IPS DF 6.9 (cell line): ENCODE measurements around the gene ARHGAP42.

Source experiments
- DNase-seq: peaks from one replicate; pipeline ENCODE4 v3.0.0-alpha.2; 2013; ENCODE audit warnings: low read depth, low spot score
- H3K27ac ChIP-seq: one replicate; pipeline ENCODE4 v1.5.1; 2013; ENCODE audit warnings: low read length, control low read depth
- H3K27me3 ChIP-seq: 2 replicates; pipeline ENCODE4 v1.6.1; 2013; ENCODE audit warnings: mild to moderate bottlenecking, low read length; ENCODE audit not compliant: control insufficient read depth, insufficient read depth
- H3K36me3 ChIP-seq: 2 replicates; pipeline ENCODE4 v1.6.1; 2013; ENCODE audit warnings: low read length; ENCODE audit not compliant: control insufficient read depth, insufficient read depth
- H3K4me1 ChIP-seq: 2 replicates; pipeline ENCODE4 v1.6.1; 2013; ENCODE audit warnings: low read length; ENCODE audit not compliant: control insufficient read depth, insufficient read depth
- H3K4me3 ChIP-seq: 2 replicates; pipeline ENCODE4 v1.5.1; 2013; ENCODE audit warnings: mild to moderate bottlenecking, low read length
- H3K9me3 ChIP-seq: 2 replicates; pipeline ENCODE4 v1.6.1; 2013; ENCODE audit warnings: low read length, inconsistent platforms; ENCODE audit not compliant: control insufficient read depth, insufficient read depth
- WGBS: extraction: QIAGEN DNeasy Blood & Tissue Kit; methylation state at CpG from one replicate; pipeline ENCODE4 v1.1.7; 2013; ENCODE audit warnings: mixed read lengths, missing lambda C conversion rate; ENCODE audit not compliant: insufficient read length, insufficient coverage; 5-methylcytosine and 5-hydroxymethylcytosine counted together

Gene ARHGAP42

GRCh38 chr11:100972046-100972445 lies 285.0 kb downstream of the ARHGAP42 start:
- no peaks in the 10 kb centered on the region; the same call in 1 of the 2 replicates for H3K36me3 ChIP-seq
- peaks cover 10% of the 10 kb centered on the region; the same call in 1 of the 2 replicates for H3K27me3 ChIP-seq
- H3K4me3 ChIP-seq = no peak overlapping the region
- no peaks in the 10 kb centered on the region for H3K4me1 ChIP-seq
- no peak for DNase-seq
- H3K9me3 ChIP-seq = no peaks in the 10 kb centered on the region
- no CpG with 5 or more reads among the region's 6 CpGs for WGBS
- no peak overlapping the region for H3K27ac ChIP-seq

GRCh38 chr11:100978442-100978841 lies 291.4 kb downstream of the ARHGAP42 start:
- no CpG with 5 or more reads among the region's 2 CpGs for WGBS
- Histone ChIP-seq H3K4me1 (no peaks in the 10 kb centered on the region), H3K4me3 (no peak overlapping the region), H3K27me3 (peaks cover 13% of the 10 kb centered on the region), H3K27ac (no peak overlapping the region), H3K36me3 (no peaks in the 10 kb centered on the region; the same call in 1 of the 2 replicates), H3K9me3 (no peaks in the 10 kb centered on the region)
- DNase-seq = peak; percentile 27

GRCh38 chr11:100978939-100979338 lies 291.9 kb downstream of the ARHGAP42 start:
- Histone ChIP-seq H3K27ac (no peak overlapping the region), H3K36me3 (no peaks in the 10 kb centered on the region; the same call in 1 of the 2 replicates), H3K4me3 (no peak overlapping the region), H3K27me3 (peaks cover 13% of the 10 kb centered on the region), H3K4me1 (no peaks in the 10 kb centered on the region), H3K9me3 (no peaks in the 10 kb centered on the region)
- no peak for DNase-seq
- no CpG with 5 or more reads among the region's 2 CpGs for WGBS

- Histone ChIP-seq H3K36me3 (no peaks in the 10 kb centered on the region; the same call in 1 of the 2 replicates), H3K27ac (no peak overlapping the region), H3K4me1 (no peaks in the 10 kb centered on the region), H3K9me3 (no peaks in the 10 kb centered on the region), H3K4me3 (no peak overlapping the region), H3K27me3 (peaks cover 13% of the 10 kb centered on the region)
- WGBS = no CpG with 5 or more reads among the region's 3 CpGs
- DNase-seq = no peak
Observed at GRCh38 chr11:100980156-100980555, 293.1 kb downstream of the ARHGAP42 start.

GRCh38 chr11:100981196-100981824 lies 294.2 kb downstream of the ARHGAP42 start:
- no peak for DNase-seq
- Histone ChIP-seq H3K4me3 (no peak overlapping the region), H3K27me3 (peaks cover 9% of the 10 kb centered on the region), H3K27ac (no peak overlapping the region), H3K36me3 (no peaks in the 10 kb centered on the region; the same call in 1 of the 2 replicates), H3K4me1 (no peaks in the 10 kb centered on the region), H3K9me3 (no peaks in the 10 kb centered on the region)
- no CpG with 5 or more reads among the region's 1 CpG for WGBS

GRCh38 chr11:100984668-100985067 lies 297.6 kb downstream of the ARHGAP42 start:
- DNase-seq = no peak
- Histone ChIP-seq H3K27me3 (no peaks in the 10 kb centered on the region), H3K4me1 (no peaks in the 10 kb centered on the region), H3K9me3 (no peaks in the 10 kb centered on the region), H3K36me3 (no peaks in the 10 kb centered on the region), H3K4me3 (no peak overlapping the region), H3K27ac (no peak overlapping the region)
- no CpG with 5 or more reads among the region's 3 CpGs for WGBS

- WGBS = no CpG with 5 or more reads among the region's 1 CpG
- Histone ChIP-seq H3K27me3 (no peaks in the 10 kb centered on the region), H3K9me3 (no peaks in the 10 kb centered on the region), H3K36me3 (no peaks in the 10 kb centered on the region), H3K4me3 (no peak overlapping the region), H3K27ac (no peak overlapping the region), H3K4me1 (no peaks in the 10 kb centered on the region)
- DNase-seq = no peak
Observed at GRCh38 chr11:100990931-100991330, 303.8 kb downstream of the ARHGAP42 start.

- WGBS = no CpG with 5 or more reads among the region's 2 CpGs
- DNase-seq = no peak
- no peak overlapping the region for H3K27ac ChIP-seq
- no peaks in the 10 kb centered on the region for H3K27me3 ChIP-seq
- no peaks in the 10 kb centered on the region for H3K9me3 ChIP-seq
- no peak overlapping the region for H3K4me3 ChIP-seq
- no peaks in the 10 kb centered on the region for H3K36me3 ChIP-seq
- H3K4me1 ChIP-seq = no peaks in the 10 kb centered on the region
Observed at GRCh38 chr11:100991541-100991940, 304.5 kb downstream of the ARHGAP42 start.

GRCh38 chr11:100994966-100995365 lies 307.9 kb downstream of the ARHGAP42 start:
- no peak for DNase-seq
- H3K4me1 ChIP-seq = no peaks in the 10 kb centered on the region
- no peak overlapping the region for H3K27ac ChIP-seq
- H3K27me3 ChIP-seq = no peaks in the 10 kb centered on the region
- no peak overlapping the region for H3K4me3 ChIP-seq
- no peaks in the 10 kb centered on the region for H3K36me3 ChIP-seq
- no peaks in the 10 kb centered on the region for H3K9me3 ChIP-seq
- WGBS = no CpG with 5 or more reads among the region's 2 CpGs

GRCh38 chr11:100999756-101000155 lies 312.7 kb downstream of the ARHGAP42 start:
- H3K27ac ChIP-seq = no peak overlapping the region
- DNase-seq = no peak
- H3K4me3 ChIP-seq = no peak overlapping the region
- H3K27me3 ChIP-seq = no peaks in the 10 kb centered on the region
- no CpG with 5 or more reads among the region's 1 CpG for whole genome bisulfite sequencing
- H3K4me1 ChIP-seq = no peaks in the 10 kb centered on the region
- H3K36me3 ChIP-seq = no peaks in the 10 kb centered on the region
- H3K9me3 ChIP-seq = no peaks in the 10 kb centered on the region

GRCh38 chr11:101003468-101003867 lies 316.4 kb downstream of the ARHGAP42 start:
- no CpG with 5 or more reads among the region's 4 CpGs for WGBS
- no peaks in the 10 kb centered on the region for H3K27me3 ChIP-seq
- H3K4me3 ChIP-seq = no peak overlapping the region
- no peak overlapping the region for H3K27ac ChIP-seq
- DNase-seq = no peak
- H3K36me3 ChIP-seq = no peaks in the 10 kb centered on the region
- no peaks in the 10 kb centered on the region for H3K4me1 ChIP-seq
- H3K9me3 ChIP-seq = no peaks in the 10 kb centered on the region
